Uterus (tissue), 4 donors: ENCODE data around the gene SBNO2. TPM values are rescaled to one million over a fixed set of nuclear protein-coding genes. Genes with fewer than 3 reads are reported as not detected.

Experiments
- DNase-seq, 2 donors: peaks; one replicate each; pipeline ENCODE4 v3.0.0-alpha.2; 2019 to 2020
- H3K27ac ChIP-seq, 2 donors: fragments of 200-600 bp; sonication (generic); 1 replicate in 1 of 2; 2 replicates in 1 of 2; pipeline ENCODE4 v1.5.1; 2016 to 2018
- H3K27me3 ChIP-seq, 2 donors: fragments of 200-600 bp; sonication (generic); one replicate each; pipeline ENCODE4 v1.5.1; 2018 to 2019; ENCODE audit warnings: control low read depth in 1 of 2
- H3K36me3 ChIP-seq, 2 donors: fragments of 200-600 bp; sonication (generic); one replicate each; pipeline ENCODE4 v1.5.1; 2019; ENCODE audit warnings: control low read depth in 1 of 2
- H3K4me1 ChIP-seq, 2 donors: fragments of 200-600 bp; sonication (generic); one replicate each; pipeline ENCODE4 v1.5.1; 2018 to 2019; ENCODE audit warnings: control low read depth in 1 of 2
- H3K4me3 ChIP-seq, 2 donors: fragments of 200-600 bp; sonication (generic); 1 replicate in 1 of 2; 2 replicates in 1 of 2; pipeline ENCODE4 v1.5.1; 2018 to 2019; ENCODE audit warnings: mild to moderate bottlenecking in 1 of 2
- H3K9me3 ChIP-seq, 2 donors: fragments of 200-600 bp; sonication (generic); one replicate each; pipeline ENCODE4 v1.5.1; 2019; ENCODE audit warnings: control low read depth in 1 of 2
- CTCF ChIP-seq, 4 experiments: fragments of 200-600 bp in 2 of 4; fragments of 450-650 bp in 2 of 4; sonication (generic) in 2 of 4; IDR thresholded peaks; one replicate each; pipeline ENCODE4 v1.5.1; 2016 to 2019; ENCODE audit warnings: antibody characterized with exemption in 4 of 4, mild to moderate bottlenecking in 2 of 4, moderate library complexity in 1 of 4
- POLR2A ChIP-seq, 2 donors: fragments of 450-650 bp; IDR thresholded peaks; one replicate each; pipeline ENCODE4 v1.6.1; 2016; ENCODE audit warnings: antibody characterized with exemption in 2 of 2, mild to moderate bottlenecking in 1 of 2, moderate library complexity in 1 of 2
- intact Hi-C: fragments of 100-400 bp; cut with DNase I; formaldehyde crosslinking; loops from one replicate; pipeline ENCODE4 v1.15.1; 2023; ENCODE audit warnings: low total_unique reads
- total RNA-seq, 4 donors: library from RNA; depleted of rRNA in 3 of 4; stranded (reverse); fragments of >200 nt in 3 of 4; gene quantifications; one replicate each; pipeline versions ENCODE4 v1.1.0 to v1.2.4, GENCODE V29; 2014 to 2023
- donor health status: DM: yes; HTN: yes; CAD: no.

Gene SBNO2
- total RNA-seq, 4 donors from 2014 or later, result 4.4 to 107 (median 10.7) TPM

- no peak for DNase-seq
- no peak overlapping the region for H3K4me3 ChIP-seq
- no peaks in the 10 kb centered on the region for H3K36me3 ChIP-seq
- H3K9me3 ChIP-seq, result no peaks in the 10 kb centered on the region
- peaks cover 9 to 19% of the 10 kb centered on the region in 2 donors for H3K4me1 ChIP-seq
- no peak for TF ChIP-seq CTCF (IDR thresholded peaks at IDR 0.05)
- no peak for TF ChIP-seq POLR2A (IDR thresholded peaks at IDR 0.05)
- no peaks in the 10 kb centered on the region for H3K27me3 ChIP-seq
- no peak overlapping the region for H3K27ac ChIP-seq
- intact Hi-C loops, result loop anchor here (10.0 kb wide), 1 partner anchor 182 kb away; the partner anchor contains the start of gene ARID3A
These were observed 67.0 kb downstream of the SBNO2 start for GRCh38 chr19:1106841-1107660.

GRCh38 chr19:1105873-1106840, 67.9 kb downstream of the SBNO2 start:
- H3K27ac ChIP-seq, result no peak overlapping the region

GRCh38 chr19:1105008-1105872, 68.8 kb downstream of the SBNO2 start:
- DNase-seq, result no peak
- Histone ChIP-seq H3K27ac (peak overlapping the region; percentile 96 to 100), H3K4me3 (peak overlapping the region; percentile 57 to 91), H3K9me3 (no peaks in the 10 kb centered on the region), H3K4me1 (peaks cover 16 to 19% of the 10 kb centered on the region in 2 donors), H3K27me3 (no peaks in the 10 kb centered on the region), H3K36me3 (no peaks in the 10 kb centered on the region)
- TF ChIP-seq POLR2A (IDR thresholded peaks at IDR 0.05) (no peak), CTCF (IDR thresholded peaks at IDR 0.05) (no peak)
- intact Hi-C loops, result loop anchor here (10.0 kb wide), 1 partner anchor 180 kb away; the partner anchor contains the start of gene ARID3A

More at GRCh38 chr19:1105873-1106840, 67.9 kb downstream of the SBNO2 start:
- Histone ChIP-seq H3K4me1 (peaks cover 15 to 19% of the 10 kb centered on the region in 2 donors), H3K9me3 (no peaks in the 10 kb centered on the region), H3K4me3 (no peak overlapping the region), H3K27me3 (no peaks in the 10 kb centered on the region), H3K36me3 (no peaks in the 10 kb centered on the region)
- no peak for DNase-seq
- TF ChIP-seq CTCF (IDR thresholded peaks at IDR 0.05), result no peak
- no peak for TF ChIP-seq POLR2A (IDR thresholded peaks at IDR 0.05)
- intact Hi-C loops, result loop anchor here (10.0 kb wide), 1 partner anchor 181 kb away; the partner anchor contains the start of gene ARID3A

GRCh38 chr19:1104311-1105007, 69.6 kb downstream of the SBNO2 start:
- intact Hi-C loops, result loop anchor here (10.0 kb wide), 1 partner anchor 180 kb away; the partner anchor contains the start of gene ARID3A
- peak in 1 of 4 experiments; percentile 7 for TF ChIP-seq CTCF (IDR thresholded peaks at IDR 0.05)
- no peak for TF ChIP-seq POLR2A (IDR thresholded peaks at IDR 0.05)
- peak; percentile 70 to 75 for DNase-seq
- no peaks in the 10 kb centered on the region for H3K27me3 ChIP-seq
- peak overlapping the region; percentile 96 to 100 for H3K27ac ChIP-seq
- H3K4me3 ChIP-seq, result peak overlapping the region; percentile 57 to 91
- H3K4me1 ChIP-seq, result peaks cover 16 to 19% of the 10 kb centered on the region in 2 donors
- H3K36me3 ChIP-seq, result no peaks in the 10 kb centered on the region
- H3K9me3 ChIP-seq, result no peaks in the 10 kb centered on the region
